RKO (cell line): Measurements from ENCODE around the gene TMEM270.
"Not testable (repeated sequence)": the region's sequence is repeated elsewhere in the genome, so short reads cannot be mapped to it uniquely, and the experiment has no call there.

ENCODE experiments used
- DNase-seq: peaks from one replicate; pipeline ENCODE4 v3.0.0-alpha.2; 2016; ENCODE audit warnings: low spot score

Gene TMEM270

GRCh38 chr7:73858807-73859206 lies 2.2 kb upstream of the TMEM270 start:
- peak; percentile 38 for DNase-seq

- DNase-seq, result no peak
Measured at GRCh38 chr7:73861305-73861704, 346 bp downstream of the TMEM270 start.

- DNase-seq, result no peak
Measured at GRCh38 chr7:73864981-73865711, 4.2 kb downstream of the TMEM270 start.

- peak; percentile 42 for DNase-seq
Measured at GRCh38 chr7:73865738-73866445, 4.9 kb downstream of the TMEM270 start.

DNA sequence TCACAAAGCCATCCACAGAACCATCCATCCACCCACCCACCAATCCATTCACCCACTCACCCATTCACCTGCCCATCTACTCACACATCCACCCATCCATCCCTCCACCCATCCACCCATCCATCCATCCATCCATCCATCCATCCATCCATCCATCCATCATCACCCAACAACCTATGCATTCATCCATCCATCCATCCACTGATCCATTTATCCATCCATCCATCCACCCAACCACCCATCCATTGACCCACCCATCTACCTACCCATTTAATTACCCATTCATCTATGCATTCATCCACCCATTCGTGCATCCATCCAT lies 5.4 kb downstream of the TMEM270 start:
- DNase-seq, result no peak

DNA sequence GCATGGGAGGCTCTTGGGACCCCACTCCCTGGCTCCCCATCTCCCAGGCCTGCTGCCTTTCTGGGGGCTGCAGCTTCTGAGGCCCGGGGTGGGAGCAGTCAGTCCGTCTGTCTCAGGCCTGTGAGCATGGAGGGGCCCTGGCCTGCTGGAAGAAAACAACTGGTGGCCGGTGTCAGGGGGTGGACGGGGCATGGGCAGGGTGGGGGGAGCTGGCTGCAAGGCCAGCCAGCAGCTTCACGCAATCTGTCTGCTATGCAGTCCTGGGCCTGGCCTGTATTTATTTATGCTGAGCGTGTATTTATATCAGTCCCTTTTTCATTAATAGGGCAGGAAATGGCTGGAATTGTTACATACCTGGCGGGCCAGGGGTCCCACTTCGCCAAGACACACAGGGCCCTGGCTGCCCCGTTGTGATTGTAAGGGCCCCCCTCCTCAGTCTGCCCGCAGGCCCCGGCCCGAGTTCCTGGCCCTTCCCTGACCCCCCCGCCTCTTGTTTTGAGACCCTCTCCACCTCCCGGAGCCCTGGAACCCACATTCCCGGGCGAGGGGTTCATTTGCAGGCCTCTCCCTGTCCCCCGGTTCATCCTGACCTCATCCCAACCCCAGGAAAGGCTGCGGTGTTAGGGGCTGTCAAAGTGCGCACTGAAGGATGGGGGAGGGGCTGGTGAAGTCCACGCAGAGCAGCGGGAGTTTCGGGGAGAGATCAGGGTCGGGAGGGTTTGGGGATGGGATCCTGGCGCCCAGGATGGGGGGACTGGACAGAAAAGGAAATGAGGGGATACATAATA lies 8.2 kb downstream of the TMEM270 start:
- DNase-seq, result no peak

GRCh38 chr7:73870041-73870492 lies 9.1 kb downstream of the TMEM270 start:
- DNase-seq, result no peak

DNA sequence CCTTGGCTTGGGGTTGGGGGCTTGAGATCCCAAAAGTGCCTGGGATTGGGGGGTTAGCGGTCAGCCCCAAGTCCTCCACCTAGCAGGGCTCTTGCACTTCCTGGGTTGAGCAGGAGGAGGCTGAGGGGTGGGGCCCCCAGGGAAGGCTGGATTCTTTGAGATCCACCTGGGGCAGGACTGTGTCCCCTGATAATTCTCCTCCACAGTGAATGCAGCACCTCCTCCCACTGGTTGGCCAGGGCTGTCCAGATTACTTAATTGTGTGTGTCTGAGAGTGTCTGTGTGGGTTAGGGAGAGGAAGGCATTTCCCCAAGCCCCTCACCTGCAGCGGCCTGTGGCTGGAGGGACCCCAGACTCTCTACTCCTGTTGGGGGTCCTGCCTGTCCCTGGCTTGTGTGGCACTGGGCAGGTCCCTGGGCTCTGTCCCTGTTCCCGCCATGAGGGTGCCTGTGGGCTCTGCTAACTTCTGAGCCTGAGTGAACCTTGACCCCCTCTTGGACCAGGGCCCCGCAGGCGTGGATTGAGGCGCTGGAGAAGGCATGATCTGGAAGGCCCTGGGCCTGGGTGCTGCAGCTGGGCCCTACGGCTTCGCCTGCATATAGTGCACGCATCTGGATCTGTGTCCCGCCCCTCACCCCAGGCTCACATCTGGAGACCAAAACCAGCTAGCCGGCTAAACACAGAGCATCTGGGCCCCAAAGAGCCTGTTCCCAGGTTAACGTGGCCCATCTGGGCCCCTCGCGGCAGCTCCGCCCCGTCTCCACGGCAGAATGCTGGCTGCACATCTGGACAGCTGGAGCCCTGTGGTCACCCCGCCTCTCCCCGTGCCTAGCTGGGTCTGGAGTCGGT lies 10.4 kb downstream of the TMEM270 start:
- no peak for DNase-seq

DNA sequence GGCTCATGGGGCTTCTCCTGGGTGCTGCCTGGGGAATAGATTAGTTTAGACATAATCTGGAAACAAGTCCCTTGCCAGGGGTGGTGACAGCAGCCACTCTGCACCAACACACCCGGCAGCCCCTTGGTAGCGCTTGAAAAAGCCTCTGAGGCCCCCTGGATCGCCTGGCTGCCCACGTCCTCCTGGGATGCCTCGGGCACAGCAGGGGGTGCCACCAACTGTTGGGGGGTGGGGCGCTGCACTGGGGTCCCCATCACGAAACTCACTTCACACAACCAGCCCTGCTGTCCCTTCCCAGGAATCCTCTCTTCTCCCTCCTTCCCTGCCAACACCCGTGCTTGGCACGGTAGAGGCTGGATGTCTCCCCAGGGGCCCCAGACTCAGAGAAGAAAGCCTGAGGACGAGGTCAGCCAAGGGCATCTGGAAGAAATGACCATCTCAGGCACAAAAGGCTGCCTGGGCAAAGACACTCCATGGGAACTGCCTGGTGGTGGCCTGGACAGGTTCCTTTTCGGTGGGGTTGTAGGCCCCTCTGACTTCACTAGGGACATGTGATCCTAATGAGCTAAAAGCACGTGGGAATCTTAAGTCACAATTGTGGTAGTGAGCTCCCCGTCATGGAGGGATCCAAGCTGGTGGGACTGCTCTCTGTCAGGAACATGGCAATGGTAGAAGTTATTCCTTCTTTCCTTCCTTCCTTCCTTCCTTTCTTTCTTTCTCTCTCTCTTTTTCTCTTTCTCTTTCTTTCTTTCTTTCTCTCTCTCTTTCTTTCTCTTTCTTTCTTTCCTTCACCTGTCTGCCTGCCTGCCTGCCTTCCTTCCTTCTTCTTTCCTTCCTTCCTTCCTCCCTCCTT lies 11.3 kb downstream of the TMEM270 start:
- DNase-seq, result no peak

DNA sequence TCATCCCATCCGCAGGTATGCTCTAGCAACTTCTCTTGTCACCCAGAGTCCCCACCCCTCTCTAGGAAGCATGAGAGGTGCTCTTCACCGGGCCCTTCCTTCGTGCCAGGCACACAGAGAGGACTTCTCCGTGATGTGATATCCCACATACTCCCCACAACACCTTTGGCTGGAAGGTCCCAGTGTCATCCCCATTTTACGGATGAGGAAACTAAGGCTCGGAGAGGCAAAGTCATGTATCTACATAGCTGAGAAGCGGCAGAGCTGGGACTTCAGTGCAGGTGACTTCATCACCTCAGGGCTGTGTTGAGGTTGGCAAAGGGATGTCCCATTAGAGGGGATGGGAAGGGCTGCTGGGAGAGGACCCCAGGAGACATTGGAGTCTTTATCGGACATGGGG lies 15.4 kb downstream of the TMEM270 start:
- DNase-seq, result no peak

DNA sequence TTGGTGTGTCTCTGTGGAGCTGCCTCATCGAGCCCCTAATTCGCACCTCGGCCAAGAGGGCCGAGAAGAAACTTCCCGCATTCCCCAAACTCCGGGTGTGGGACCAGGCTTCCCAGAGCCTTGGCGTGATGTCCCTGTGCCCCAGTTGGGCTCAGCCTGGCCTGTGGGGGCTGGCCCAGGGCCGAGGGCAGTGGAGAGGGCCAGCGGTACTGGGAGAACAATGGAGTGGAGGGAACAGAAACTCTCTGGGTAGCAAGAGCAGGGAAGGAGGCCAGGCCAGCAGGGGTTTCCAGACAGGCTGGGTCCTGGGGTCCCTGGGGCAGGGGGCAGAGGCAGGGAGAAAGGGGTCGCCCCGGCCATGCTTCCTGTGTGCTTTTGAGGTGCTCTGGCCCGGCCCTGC lies 16.0 kb downstream of the TMEM270 start:
- DNase-seq, result no peak

DNA sequence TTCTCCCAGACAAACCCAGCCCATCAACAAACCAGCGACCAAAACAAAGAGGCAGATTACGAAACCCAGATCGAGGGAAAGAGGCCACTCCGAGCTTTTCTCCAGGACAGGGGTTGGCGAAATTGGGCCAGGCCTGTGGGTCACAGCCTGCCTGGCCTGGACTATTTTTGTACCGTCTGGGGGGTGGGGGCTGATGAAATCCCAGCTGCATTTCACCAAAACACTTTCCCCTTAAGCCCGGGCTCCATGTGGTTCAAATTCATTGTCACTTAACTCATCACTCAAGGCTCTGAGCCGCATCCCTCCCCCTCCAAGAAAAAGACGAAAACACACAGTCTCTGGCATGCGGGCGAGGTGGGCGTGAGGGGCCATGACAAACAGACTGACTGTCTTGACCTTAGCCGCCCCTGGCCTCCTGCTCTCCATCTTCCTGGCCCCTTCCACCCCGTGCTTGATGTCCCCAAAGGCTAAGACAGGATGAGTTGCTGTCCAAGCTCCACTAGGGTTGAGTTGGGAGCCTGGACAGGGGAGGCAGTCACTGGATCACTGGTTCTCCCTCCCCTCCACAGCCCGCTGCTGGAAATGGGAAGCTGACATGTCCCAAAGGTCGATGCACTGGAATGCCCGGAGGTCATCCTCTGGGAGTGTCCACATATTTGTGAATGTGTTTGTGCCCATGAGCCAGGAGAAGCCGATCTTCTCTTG lies 19.2 kb downstream of the TMEM270 start:
- DNase-seq, result no peak

GRCh38 chr7:73880755-73881328 lies 19.9 kb downstream of the TMEM270 start:
- DNase-seq, result no peak

GRCh38 chr7:73881352-73882046 lies 20.5 kb downstream of the TMEM270 start:
- no peak for DNase-seq

GRCh38 chr7:73882047-73882402 lies 21.1 kb downstream of the TMEM270 start:
- no peak for DNase-seq

- DNase-seq, result not testable (repeated sequence)
Measured at GRCh38 chr7:73884867-73885422, 24.0 kb downstream of the TMEM270 start.

DNA sequence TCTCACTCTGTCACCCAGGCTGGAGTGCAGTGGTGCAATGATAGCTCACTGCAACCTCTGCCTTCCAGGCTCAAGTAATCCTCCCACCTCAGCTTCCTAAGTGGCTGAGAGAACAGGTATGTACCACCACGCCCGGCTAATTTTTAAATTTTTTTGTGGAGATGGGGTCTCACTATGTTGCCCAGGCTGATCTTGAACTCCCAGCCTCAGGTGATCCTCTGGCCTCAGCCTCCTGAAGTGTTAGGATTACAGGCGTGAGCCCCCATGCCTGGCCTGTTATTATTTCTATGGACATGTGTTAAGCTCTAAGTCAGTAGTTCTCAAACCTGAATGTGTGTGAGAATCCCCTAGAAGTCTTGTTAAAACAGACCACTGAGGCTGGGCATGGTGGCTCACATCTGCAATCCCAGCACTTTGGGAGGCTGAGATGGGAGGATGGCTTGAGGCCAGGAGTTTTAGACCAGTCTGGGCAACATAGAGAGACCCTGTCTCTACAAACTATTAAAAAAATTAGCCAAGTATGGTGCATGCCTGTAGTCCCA lies 24.5 kb downstream of the TMEM270 start:
- no peak for DNase-seq

GRCh38 chr7:73885975-73886798 lies 25.2 kb downstream of the TMEM270 start:
- no peak for DNase-seq
